Adrenal gland (tissue), 5 donors: Measurements from ENCODE around the gene TACO1.

Source experiments
- POLR2A ChIP-seq, 2 donors: fragments of 450-650 bp; IDR thresholded peaks; one replicate each; pipeline ENCODE4 v1.6.1; 2017; ENCODE audit warnings: antibody characterized with exemption in 2 of 2, mild to moderate bottlenecking in 2 of 2, moderate library complexity in 1 of 2
- TF ChIP-seq, protein P1 (sequence below), 6 experiments: fragments of 450-650 bp in 4 of 6; fragments of 200-600 bp in 2 of 6; sonication (generic) in 1 of 6; IDR thresholded peaks; 1 replicate in 5 of 6; 2 replicates in 1 of 6; pipeline versions ENCODE4 v1.5.1 to v1.8.0; 2016 to 2021; ENCODE audit warnings: antibody characterized with exemption in 6 of 6, mild to moderate bottlenecking in 2 of 6, moderate library complexity in 1 of 6
- donor health status: DM: no; HTN: no; CAD: no.

- TF ChIP-seq, protein P1, sequence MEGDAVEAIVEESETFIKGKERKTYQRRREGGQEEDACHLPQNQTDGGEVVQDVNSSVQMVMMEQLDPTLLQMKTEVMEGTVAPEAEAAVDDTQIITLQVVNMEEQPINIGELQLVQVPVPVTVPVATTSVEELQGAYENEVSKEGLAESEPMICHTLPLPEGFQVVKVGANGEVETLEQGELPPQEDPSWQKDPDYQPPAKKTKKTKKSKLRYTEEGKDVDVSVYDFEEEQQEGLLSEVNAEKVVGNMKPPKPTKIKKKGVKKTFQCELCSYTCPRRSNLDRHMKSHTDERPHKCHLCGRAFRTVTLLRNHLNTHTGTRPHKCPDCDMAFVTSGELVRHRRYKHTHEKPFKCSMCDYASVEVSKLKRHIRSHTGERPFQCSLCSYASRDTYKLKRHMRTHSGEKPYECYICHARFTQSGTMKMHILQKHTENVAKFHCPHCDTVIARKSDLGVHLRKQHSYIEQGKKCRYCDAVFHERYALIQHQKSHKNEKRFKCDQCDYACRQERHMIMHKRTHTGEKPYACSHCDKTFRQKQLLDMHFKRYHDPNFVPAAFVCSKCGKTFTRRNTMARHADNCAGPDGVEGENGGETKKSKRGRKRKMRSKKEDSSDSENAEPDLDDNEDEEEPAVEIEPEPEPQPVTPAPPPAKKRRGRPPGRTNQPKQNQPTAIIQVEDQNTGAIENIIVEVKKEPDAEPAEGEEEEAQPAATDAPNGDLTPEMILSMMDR (IDR thresholded peaks at IDR 0.05): no peak
- no peak for TF ChIP-seq POLR2A (IDR thresholded peaks at IDR 0.05)
Measured at GRCh38 chr17:63623786-63624530, 23.3 kb downstream of the TACO1 start.
